HL-60/S4 (cell line): ENCODE results near the gene GAA.

ENCODE experiments used
- in situ Hi-C: fragments of 300-500 bp; cut with MboI; formaldehyde crosslinking; loops from 2 replicates; pipeline ENCODE4 v1.14.3; 2022; ENCODE audit warnings: low sequenced_read_pairs

GAA gene

DNA sequence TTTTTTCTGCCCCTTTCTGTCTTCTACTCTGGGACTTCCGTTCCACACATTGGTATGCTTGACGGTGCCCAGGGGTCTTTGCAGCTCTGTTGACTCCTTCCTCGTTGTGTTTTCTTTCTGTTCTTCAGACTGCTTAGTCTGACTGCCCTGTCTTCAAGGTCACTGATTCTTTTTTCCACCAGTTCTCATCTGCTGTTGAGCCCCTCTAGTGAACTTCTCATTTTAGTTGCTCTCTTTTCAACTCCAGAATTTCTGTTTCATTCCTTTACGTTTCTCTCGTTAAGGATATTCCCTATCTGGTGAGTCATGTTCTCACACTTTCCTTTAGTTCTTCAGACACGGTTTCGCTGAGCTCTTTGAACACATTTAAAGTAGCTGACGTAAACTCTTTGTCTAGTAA, 13.8 kb downstream of the GAA start:
- in situ Hi-C loops, result no loop called here

DNA sequence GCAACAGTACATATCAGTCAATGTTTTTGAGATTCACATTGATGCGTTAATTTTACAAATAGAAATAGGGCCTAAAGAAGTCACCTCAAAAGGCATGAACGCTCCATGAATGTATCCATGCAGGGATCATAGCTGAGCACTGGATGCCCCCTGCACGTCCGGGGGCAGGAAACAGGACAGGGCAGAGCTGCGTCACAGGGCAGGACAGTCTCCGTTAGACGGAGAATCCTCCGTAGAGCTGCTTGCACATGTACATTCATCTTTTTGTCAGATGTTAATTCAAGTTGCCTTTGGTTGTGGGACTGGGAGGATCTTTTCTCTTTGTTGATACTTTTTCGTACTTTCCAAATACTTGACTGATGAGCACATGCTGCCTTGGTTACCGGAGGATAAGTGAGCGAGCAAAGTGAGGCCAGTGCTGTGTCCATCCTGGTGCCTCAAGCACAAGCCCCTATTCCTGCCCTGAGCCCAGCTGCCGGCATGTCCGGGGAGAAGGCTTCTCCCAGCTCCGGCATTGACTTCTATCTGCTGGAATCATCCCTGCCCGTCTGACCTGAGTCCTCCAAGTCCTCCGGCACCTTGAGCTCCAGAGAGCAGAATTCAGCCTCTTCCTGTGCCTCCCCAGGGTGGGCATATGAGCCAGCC, 15.0 kb downstream of the GAA start:
- in situ Hi-C loops, result no loop called here

DNA sequence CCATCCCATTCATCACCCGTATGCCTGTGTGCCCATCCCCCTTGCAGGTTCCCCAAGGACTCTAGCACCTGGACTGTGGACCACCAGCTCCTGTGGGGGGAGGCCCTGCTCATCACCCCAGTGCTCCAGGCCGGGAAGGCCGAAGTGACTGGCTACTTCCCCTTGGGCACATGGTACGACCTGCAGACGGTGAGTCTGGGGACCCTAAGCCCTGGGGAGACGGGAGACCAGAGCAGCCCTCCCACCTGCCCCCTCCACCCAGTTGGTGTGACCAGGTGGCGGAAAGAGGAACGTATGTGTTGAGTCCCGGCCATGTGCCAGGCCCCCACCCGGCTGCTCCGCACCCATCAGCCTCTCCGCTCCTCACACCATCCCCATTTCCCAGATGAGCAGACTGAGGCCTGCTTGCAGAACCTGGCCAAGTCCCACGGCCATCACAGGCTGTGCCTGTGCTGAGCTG, 15.6 kb downstream of the GAA start:
- in situ Hi-C loops, result no loop called here

DNA sequence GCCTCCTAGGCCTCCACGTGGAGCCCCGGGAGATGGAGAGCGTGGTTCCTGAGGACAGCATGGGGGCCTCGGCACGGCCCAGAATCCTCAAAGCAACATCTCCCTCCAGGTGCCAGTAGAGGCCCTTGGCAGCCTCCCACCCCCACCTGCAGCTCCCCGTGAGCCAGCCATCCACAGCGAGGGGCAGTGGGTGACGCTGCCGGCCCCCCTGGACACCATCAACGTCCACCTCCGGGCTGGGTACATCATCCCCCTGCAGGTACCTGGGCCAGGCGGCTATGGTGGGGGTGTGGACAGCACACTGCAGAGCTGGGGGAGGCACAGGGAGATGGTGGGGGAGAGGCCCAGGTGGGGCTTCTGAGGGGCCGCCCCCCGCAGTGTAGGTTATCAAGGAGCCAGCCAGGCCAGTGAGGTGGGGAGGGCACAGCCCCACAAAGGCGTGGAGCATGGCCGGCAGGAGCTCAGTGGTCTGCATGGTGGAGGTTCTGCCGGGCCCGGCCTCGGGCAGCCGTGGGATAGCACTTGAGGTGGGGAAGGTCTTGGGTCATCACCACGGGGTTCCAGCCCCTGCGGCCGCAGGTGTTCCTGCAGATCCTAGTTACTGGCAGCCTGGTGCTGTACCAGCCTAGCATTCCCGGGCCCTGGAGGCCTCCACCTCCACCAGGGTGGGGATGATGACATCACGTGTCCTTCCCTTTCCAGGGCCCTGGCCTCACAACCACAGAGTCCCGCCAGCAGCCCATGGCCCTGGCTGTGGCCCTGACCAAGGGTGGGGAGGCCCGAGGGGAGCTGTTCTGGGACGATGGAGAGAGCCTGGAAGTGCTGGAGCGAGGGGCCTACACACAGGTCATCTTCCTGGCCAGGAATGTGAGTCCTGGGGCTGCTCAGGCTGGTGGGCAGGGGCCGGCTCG, 16.4 kb downstream of the GAA start:
- in situ Hi-C loops, result no loop called here

DNA sequence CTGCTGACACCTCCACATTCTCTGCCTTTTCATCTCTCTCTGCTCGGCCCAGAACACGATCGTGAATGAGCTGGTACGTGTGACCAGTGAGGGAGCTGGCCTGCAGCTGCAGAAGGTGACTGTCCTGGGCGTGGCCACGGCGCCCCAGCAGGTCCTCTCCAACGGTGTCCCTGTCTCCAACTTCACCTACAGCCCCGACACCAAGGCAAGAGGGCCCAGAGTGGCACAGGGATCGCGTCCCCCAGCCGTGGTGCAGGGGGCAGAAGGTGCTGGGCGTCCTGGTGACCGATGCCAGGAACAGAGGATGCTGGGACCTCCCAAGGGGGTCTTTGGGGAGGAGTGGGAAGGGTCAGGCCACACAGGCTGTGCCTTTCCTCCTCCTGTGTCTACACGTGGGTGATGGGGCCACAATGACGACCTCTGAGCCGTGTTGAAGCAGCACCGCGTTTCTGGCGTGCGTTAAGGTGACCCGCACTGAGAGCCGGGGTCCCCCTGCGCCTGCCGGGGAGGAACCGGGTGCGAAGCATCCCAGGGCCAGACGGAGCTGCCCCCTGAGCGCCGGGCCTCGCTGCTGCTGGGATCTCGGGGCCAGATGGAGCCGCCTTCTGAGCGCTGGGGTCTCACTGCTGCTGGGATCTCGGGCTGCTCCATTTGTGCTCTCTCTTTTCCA, 17.4 kb downstream of the GAA start:
- in situ Hi-C loops, result no loop called here

- in situ Hi-C loops, result no loop called here
Observed at GRCh38 chr17:80119271-80119791, 17.9 kb downstream of the GAA start.

GRCh38 chr17:80119839-80120238, 18.5 kb downstream of the GAA start:
- in situ Hi-C loops, result no loop called here

GRCh38 chr17:80122026-80122575, 20.7 kb downstream of the GAA start:
- in situ Hi-C loops, result no loop called here

- in situ Hi-C loops, result no loop called here
Observed at GRCh38 chr17:80122926-80123505, 21.6 kb downstream of the GAA start.

DNA sequence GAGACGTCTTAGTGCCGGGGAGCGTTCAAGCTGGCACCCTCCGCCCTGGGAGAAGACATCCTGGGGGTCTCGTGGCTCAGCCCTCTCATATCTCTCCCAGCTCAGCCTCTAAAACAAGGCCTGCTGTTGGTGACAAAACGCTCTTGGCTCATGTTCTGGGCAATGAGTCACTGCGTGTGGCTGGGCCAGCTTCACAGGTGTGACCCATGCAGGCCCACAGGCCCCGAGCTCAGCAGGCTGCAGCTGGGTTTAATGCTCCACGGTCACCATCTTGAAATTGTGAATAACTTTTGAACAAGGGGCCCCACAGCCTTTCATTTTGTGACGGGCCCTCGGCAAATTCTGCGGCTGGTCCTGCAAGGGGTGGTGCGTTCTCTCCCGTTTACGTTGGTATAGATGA, 22.4 kb downstream of the GAA start:
- in situ Hi-C loops, result no loop called here

DNA sequence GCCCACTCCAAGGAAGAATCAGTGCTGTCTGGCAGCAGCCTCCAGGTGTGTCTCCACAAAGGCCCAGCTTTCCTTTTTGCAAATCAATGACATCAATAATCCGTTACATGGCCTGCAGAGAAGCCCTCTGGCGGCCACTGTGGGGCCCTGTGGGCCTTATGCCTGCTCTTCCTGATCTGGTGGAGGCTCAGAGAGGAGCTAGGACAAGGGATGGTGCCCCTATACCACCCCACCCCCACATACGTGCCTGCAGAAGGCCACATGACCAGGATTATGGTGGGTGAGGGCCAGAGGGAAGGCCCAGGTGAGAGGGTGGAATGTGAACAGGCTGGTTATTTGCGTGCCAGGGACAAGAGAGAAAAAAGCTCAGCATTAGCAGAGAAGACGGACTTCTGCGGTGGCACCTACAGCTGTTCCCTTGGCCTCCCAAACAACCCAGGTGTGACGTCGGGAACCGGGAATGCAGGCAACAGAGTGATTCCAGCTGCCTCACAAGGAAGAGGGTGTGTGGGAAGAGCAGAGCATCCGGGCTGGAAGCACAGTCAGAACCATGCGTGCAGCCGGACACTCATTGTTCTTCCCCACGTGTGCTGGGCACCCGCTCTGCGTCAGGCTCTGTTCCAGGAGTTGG, 23.1 kb downstream of the GAA start:
- in situ Hi-C loops, result no loop called here

DNA sequence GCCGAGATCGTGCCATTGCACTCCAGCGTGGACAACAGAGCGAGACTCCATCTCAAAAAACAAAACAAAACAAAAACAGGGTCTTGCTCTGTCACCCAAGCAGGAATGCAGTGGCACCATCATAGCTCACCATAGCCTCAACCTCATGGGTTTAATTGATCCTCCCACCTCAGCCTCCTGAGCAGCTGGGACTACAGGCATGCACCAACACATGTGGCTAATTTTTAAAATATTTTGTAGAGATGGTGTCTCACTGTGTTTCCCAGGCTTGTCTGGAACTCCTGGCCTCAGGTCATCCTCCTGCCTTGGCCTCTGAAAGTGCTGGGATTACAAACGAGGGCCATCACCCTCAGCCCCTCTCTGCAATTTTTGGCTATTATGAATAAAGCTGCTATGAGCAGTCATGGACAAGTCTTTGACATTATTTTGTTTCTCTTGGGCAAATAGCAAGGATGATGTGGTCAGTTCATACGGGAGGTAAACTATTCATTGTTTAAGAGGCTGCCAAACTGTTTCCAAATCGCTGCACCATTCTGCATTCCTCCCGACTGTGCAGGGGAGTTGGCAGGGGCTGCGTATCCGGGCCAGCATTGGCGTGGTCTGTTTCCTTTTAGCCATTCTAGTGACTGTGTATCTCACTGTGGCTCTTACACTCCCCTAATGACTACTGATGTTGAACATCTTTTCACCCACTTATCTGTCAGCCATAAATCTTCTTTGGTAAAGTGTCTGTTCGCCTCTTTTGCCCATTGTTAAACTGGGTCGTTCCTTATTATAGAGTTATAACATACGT, 24.5 kb downstream of the GAA start:
- in situ Hi-C loops, result no loop called here

GRCh38 chr17:80126449-80126715, 25.0 kb downstream of the GAA start:
- in situ Hi-C loops, result no loop called here

DNA sequence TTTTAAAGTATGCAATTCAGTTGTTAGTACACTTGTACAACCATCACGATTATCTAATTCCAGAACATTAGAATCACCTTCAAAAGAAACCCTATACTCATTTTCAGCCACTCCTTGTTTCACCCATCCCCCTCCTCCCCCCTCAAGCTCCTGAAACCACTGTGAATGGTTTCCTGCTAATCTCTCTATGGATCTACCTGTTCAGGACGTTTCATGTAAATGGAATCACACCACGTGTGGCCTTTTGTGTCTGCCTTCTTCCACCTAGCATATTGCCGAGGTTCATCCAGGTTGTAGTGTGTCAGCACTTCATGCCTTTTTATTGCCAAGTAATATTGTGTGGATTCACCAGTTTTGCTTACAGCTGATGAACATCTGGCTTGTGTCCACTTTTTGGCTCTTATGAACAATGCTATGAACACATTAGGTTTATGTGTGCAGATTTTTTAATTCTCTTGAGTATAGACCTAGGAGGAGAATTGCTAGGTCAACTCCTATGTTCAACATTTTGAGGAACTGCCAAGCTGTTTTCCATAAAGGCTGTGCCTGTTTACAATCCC, 27.7 kb downstream of the GAA start:
- in situ Hi-C loops, result no loop called here

GRCh38 chr17:80130992-80131391, 29.6 kb downstream of the GAA start:
- in situ Hi-C loops, result no loop called here

DNA sequence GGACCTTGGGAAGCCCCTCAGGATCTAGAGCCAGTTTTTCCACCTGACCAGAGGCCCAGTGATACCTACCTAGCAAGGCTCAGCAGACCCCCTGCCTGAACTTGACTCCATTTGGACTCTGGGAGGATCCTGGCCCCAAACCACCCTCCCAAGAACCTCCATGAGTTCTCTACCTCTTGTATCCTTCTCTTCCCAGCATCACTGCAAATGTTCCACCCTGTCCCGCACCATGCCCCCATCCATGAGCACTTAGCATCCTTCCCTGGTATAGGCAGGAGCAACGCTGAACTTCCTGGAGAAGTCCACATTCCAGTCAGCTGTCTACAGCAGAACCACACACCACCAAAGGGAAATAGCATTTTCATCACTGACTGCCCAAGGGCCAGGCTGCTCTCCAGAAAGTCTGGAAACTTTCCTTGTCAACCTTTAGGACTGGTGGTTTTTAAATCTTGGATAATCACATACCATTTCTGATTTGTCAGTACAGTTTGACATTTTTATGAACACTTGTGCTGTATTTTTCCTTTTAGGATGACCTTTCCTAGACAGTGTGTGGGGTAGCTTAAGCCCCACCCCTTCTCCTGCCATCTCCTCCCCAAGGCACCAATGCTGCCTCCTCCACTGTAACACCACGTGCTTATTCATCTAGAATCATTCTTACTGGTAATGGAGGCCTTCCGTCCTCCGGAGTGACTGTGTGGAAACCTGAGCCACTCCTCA, 31.7 kb downstream of the GAA start:
- in situ Hi-C loops, result no loop called here

- in situ Hi-C loops, result no loop called here
Observed at GRCh38 chr17:80133626-80133970, 32.2 kb downstream of the GAA start.

DNA sequence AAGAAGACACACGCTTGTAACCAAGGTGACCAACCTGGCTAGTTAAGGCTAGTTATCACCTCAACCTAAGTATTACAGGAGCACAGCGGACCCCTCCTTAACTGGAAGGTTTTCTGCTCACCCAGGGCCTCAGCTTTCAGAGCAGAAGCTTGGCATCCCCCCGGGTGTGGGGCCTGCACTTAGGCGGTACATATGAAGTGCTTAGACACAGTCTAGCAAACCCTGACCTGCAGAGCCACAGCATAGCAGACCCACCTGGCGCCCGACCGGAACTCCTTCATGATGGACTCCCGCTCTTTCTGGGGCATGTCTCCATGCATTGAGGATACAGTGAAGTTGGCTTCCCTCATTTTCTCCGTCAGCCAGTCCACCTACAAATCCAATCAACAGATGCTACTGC, 35.8 kb downstream of the GAA start:
- in situ Hi-C loops, result no loop called here

- in situ Hi-C loops, result no loop called here
Observed at GRCh38 chr17:80138856-80139426, 37.6 kb downstream of the GAA start.
